Urothelium cell line (cell line): ENCODE measurements around the gene RAB27A.
A peak's percentile ranks its signal among the peaks of the same experiment; 100 is the strongest.
"Not testable (repeated sequence)": the region's sequence is repeated elsewhere in the genome, so short reads cannot be mapped to it uniquely, and the experiment has no call there.

Experiments
- DNase-seq: peaks from one replicate; pipeline ENCODE4 v3.0.0; 2011; ENCODE audit warnings: low spot score, mixed read lengths
- FAIRE-seq: peaks from 2 replicates; lab custom pipeline; 2011; peaks lifted over from hg19 to GRCh38; lab: Jason Lieb, UNC

Gene RAB27A

GRCh38 chr15:55282284-55282833 is 7.3 kb downstream of the RAB27A start:
- FAIRE-seq, result no peak
- peak; percentile 14 for DNase-seq

- FAIRE-seq, result no peak
Observed at GRCh38 chr15:55281517-55282228, 7.9 kb downstream of the RAB27A start.

DNA sequence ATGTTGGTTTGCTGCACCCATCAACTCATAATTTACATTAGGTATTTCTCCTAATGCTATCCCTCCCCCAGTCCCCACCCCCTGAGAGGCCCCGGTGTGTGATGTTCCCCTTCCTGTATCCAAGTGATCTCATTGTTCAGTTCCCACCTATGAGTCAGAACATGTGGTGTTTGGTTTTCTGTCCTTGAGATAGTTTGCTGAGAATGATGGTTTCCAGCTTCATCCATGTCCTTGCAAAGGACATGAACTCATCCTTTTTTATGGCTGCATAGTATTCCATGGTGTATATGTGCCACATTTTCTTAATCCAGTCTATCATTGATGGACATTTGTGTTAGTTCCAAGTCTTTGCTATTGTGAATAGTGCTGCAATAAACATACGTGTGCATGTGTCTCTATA is 9.0 kb downstream of the RAB27A start:
- DNase-seq, FAIRE-seq: not testable (repeated sequence)

More at GRCh38 chr15:55281517-55282228, 7.9 kb downstream of the RAB27A start:
- DNase-seq, result no peak

DNA sequence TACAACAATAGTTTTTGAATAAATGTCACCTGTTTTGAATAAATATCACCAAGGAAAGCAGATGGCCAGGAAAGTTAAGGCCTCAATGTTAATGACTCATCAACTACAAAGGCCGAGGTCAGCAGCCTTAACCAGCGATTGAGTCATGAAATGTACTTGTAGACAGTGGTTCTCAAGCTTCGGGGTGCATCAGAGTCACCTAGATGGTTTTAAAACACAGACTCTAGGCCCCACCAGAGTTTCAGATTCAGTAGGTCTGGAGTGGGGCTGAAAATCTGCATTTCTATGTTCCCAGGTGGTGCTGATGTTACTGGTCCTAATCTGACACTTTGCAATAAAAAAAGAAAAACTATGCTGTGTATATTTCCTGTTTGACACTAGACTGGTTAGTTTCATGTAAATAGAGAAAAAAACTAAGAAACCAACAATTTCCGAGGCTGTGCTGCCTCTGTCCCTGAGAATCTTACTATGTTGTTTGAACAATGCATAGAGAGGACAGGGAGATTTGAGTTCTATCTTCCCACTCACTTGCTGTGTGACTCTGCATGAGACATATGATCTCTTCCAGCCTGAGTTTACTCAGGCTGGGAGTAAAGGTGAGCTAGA is 9.8 kb downstream of the RAB27A start:
- FAIRE-seq (no peak), DNase-seq (peak; percentile 54)

GRCh38 chr15:55279100-55279745 is 10.4 kb downstream of the RAB27A start:
- DNase-seq, result no peak
- FAIRE-seq, result no peak

- FAIRE-seq, result no peak
Observed at GRCh38 chr15:55277715-55278114, 11.9 kb downstream of the RAB27A start.

DNA sequence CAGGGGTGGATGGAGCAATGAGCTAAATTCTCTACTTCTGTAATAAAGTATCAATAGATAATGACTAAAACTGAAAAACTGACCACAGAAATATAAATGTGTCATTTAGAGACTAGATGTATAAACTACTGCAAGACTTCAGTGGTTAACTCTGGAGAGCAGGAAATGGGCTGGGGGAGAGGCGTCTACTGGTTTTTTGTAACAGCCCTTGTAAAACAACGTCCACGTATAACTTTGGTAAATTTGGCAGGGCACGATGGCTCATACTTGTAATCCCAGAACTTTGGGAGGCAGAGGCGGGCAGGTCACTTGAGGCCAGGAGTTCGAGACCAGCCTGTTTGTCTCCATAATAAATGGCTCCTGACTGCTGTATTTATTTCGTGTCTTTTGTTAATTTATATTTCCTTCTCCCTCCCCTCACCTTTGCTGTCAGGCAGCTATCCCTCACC is 12.5 kb downstream of the RAB27A start:
- DNase-seq (no peak), FAIRE-seq (no peak)

More at GRCh38 chr15:55277715-55278114, 11.9 kb downstream of the RAB27A start:
- DNase-seq, result no peak

DNA sequence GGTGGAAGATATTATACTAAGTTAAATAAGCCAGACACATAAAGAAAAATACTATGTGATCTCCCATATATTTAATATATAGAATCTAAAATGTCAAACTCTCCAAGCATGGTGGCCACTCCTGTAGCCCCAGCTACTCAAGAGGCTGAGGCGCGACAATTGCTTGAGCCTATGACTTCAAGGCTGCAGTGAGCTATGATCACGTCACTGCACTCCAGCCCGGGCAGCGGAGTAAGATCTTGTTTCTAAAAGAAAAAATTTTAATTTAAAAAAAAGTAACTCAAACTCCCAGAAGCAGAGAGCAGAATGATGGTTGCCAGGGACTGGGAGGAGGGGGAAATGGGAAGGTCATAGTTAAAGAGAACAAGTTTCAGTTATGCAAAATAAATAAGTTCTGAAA is 13.3 kb downstream of the RAB27A start:
- no peak for FAIRE-seq
- no peak for DNase-seq

DNA sequence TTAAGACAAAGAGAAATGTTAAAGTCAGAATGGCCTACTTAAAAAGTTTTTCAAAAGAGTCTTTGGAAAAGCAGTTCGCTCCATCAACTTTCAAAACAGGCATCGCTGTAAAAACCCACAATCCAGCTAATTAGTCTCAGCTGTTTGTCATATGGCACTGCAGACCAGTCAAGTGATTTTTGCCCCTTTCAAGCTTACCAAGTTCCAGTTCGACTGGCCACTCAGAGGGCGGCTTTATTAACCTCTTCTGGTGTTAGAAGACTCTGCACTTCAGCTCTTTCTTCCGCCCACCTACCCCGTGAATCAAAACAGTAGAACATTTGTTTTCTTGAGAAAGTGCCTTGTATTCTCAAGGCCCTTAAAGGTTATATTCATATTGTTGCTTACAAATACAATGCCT is 19.3 kb downstream of the RAB27A start:
- no peak for FAIRE-seq
- DNase-seq, result no peak

DNA sequence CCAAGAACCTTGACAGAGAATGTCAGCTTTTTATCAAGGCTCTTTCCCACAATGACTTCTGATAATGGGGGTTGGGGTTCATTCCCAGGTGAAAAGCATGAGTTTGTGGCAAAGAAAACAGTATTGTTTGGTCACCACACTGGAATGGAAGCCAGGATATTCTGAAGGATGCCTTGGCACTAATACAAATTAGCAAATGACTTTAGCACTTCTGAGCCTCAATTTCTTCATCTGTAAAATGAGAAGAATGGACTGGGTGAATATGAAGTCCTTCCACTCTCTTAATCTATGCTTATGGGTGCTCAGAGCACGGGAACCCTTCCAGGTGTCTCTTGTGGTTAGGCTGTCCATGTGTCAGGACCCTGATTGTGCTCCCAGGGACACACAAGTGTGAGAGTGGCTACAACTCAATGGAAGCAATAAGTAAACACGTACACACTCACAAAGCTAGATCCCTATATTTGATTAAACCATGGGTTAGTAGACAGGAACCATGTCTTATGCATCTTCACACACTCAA is 21.4 kb downstream of the RAB27A start:
- DNase-seq (no peak), FAIRE-seq (no peak)

DNA sequence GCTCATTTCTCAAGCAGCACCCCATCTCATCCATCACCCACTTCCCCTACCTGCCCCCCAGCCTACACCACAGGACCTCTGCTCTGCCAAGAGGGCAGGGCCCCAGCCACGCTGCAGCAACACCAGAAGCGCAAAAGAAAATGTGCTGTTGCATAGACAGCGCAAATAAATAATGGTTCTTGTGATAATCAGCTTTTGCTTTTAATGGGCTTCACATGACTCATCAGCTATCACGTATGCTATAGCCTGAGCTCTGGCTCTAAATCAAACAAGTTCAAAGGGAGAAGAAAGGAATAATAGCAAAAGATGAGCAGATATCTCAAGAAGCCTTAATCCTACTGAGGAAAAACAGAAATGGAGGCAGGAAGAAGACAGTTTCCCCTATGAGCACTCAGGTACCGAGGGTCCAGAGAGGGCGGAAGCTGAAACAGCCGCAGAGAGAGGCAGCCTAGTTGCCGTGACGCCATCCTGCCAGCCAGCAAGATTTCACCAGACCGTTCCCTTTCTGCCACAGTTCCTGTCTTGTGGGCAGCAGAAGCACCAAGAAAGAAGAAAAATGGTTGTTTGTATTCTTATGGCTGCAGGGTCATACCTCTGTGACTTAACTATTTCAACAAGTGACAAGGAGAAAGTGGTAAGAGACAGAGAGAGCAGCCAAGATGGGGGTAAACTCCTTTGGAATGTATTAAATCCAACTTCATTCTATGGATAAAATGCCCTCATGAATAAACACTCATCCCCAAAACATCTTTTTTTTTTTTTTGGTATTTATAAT is 22.0 kb downstream of the RAB27A start:
- no peak for FAIRE-seq
- no peak for DNase-seq

GRCh38 chr15:55266547-55266946 is 23.1 kb downstream of the RAB27A start:
- no peak for FAIRE-seq
- no peak for DNase-seq

DNA sequence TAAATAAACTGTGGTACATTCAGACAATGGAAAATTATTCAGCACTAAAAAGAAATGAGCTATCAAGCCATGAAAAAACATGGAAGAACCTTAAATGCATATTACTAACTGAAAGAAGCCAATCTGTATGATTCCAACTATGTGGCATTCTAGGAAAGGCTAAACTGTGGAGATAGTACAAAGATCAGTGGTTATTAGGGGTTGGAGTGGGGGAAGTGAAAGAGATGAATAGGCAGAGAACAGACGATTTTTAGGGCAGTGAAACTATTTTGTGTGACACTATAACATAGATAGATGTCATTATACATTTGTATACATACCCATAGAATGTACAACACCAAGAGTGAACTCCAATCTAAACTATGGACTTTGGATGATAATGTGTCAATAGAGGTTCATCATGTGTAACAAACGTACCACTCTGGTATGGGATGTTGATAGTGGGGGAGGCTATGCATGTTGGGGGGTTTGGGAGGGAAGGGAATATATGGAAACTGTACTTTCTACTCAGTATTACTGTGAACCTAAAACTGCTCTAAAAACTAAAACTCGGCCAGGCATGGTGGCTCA is 29.0 kb downstream of the RAB27A start:
- no peak for DNase-seq
- FAIRE-seq, result no peak

- FAIRE-seq (no peak), DNase-seq (no peak)
Observed at GRCh38 chr15:55257938-55258337, 31.7 kb downstream of the RAB27A start.

DNA sequence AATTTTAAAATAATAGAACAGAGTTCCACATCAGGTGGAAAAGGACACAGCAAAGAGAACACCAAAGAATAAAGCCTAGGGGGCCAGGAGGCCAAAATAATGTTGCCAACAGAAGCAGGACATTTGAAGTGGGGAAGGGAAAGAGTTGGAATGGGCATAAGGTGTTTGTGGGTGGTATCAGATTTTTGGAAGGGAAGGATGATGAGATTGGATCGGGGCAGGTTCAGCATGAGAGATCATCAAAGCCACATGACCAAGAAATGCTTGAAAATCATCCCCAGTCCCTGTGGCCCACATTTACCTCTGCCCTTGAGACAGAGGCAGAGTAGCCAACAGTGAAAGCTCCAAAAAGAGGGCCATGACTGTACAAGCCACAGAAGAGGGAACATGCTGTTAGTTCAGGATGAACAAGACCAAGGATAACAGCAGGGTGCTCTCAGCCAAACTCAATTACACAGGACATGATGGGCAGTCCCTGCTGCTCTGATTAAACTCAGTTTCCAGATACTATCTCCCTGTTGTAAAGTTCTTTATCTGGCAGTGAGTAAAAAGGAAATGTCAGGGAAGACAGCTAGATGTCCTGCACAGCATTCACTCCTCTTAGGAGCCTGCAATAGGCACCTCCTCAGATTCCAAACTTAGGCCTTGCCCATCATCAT is 32.5 kb downstream of the RAB27A start:
- FAIRE-seq (no peak), DNase-seq (no peak)

GRCh38 chr15:55256281-55257011 is 33.2 kb downstream of the RAB27A start:
- no peak for DNase-seq
- no peak for FAIRE-seq

GRCh38 chr15:55255714-55256113 is 33.9 kb downstream of the RAB27A start:
- no peak for FAIRE-seq

GRCh38 chr15:55254916-55255679 is 34.5 kb downstream of the RAB27A start:
- DNase-seq, result no peak
- FAIRE-seq, result no peak

More at GRCh38 chr15:55255714-55256113, 33.9 kb downstream of the RAB27A start:
- DNase-seq, result no peak
